Vagina (tissue), 2 donors: ENCODE data around the gene MYZAP.

Experiments used
- CTCF ChIP-seq, 3 experiments: fragments of 450-650 bp in 2 of 3; fragments of 200-600 bp in 1 of 3; sonication (generic) in 1 of 3; IDR thresholded peaks; one replicate each; pipeline ENCODE4 v1.5.1; 2017 to 2019; ENCODE audit warnings: antibody characterized with exemption in 3 of 3, mild to moderate bottlenecking in 2 of 3, moderate library complexity in 2 of 3
- POLR2A ChIP-seq, 2 donors: fragments of 450-650 bp; IDR thresholded peaks; one replicate each; pipeline ENCODE4 v1.6.1; 2017; ENCODE audit warnings: antibody characterized with exemption in 2 of 2, mild to moderate bottlenecking in 2 of 2, moderate library complexity in 2 of 2
- POLR2AphosphoS5 ChIP-seq, 2 donors: sonication (generic); formaldehyde crosslinking; IDR thresholded peaks; one replicate each; pipeline ENCODE4 v1.9.0; 2017; ENCODE audit warnings: antibody characterized with exemption in 2 of 2, mild to moderate bottlenecking in 2 of 2, low read depth in 1 of 2; ENCODE audit not compliant: insufficient read depth in 1 of 2

- no peak for TF ChIP-seq POLR2AphosphoS5 (IDR thresholded peaks at IDR 0.05; ENCODE audit: insufficient read depth in 1 of 2, low read depth in 1 of 2)
- no peak for TF ChIP-seq CTCF (IDR thresholded peaks at IDR 0.05)
- no peak for TF ChIP-seq POLR2A (IDR thresholded peaks at IDR 0.05)
Measured at GRCh38 chr15:57618325-57618724, 26.6 kb downstream of the MYZAP start.
